Measurements from ENCODE around the gene FUCA2.

FUCA2 gene, protein sequence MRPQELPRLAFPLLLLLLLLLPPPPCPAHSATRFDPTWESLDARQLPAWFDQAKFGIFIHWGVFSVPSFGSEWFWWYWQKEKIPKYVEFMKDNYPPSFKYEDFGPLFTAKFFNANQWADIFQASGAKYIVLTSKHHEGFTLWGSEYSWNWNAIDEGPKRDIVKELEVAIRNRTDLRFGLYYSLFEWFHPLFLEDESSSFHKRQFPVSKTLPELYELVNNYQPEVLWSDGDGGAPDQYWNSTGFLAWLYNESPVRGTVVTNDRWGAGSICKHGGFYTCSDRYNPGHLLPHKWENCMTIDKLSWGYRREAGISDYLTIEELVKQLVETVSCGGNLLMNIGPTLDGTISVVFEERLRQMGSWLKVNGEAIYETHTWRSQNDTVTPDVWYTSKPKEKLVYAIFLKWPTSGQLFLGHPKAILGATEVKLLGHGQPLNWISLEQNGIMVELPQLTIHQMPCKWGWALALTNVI

DNA sequence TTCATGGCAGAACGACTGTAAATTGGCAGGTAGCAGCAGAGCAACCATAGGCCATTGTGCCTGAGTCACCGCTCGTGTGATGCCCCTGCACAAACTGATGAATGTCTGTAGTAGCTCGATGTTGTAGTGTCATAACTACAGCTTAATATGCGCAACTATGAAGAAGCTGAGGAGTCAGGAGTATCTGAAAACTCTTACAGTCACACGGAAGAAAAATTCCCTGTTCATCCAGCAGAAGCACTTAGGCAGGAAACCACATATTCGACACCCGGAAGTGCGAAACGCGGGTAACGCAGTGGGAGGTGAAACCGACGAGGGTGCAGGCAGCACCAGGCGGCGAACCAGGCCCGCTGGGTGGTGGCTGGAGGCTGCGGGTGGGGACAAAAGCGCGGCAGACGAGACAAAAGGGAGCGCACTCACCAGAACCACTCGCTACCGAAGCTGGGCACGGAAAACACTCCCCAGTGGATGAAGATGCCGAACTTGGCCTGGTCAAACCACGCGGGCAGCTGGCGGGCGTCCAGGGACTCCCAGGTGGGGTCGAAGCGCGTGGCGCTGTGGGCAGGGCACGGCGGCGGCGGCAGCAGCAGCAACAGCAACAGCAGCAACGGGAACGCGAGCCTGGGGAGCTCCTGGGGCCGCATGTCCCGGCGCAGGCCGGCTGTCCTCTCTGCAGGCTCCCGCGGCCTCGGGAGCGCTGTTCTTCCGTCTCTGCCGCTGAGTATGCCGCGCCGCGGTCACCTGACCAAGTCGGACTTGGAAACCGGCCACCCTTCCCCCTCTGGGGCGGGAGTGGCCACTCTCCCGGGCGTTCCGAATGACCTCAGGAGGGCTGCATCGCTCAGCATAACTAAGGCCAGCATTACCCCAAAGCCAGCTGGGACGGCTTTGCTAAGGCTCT lies at the start of gene FUCA2:
Gene FUCA2, minus strand, starts transcription at position 730 of the 901 bp plus-strand sequence. Its CDS starts 86 bp downstream, at position 644.
- Histone ChIP-seq H3K9me3 (ENCODE audit: low read length) (no peaks in the 10 kb centered on the region), H3K27me3 (ENCODE audit: insufficient read depth, low read length) (no peaks in the 10 kb centered on the region), H3K4me1 (ENCODE audit: insufficient read depth, low read length) (peaks cover 7% of the 10 kb centered on the region), H3K36me3 (ENCODE audit: insufficient read depth, low read length) (peaks cover 26% of the 10 kb centered on the region), H3K4me3 (ENCODE audit: low read length) (peak within 1 kb of the TSS; percentile 57), H2AFZ (ENCODE audit: low read depth, low read length) (peak within 1 kb of the TSS; percentile 44)

DNA sequence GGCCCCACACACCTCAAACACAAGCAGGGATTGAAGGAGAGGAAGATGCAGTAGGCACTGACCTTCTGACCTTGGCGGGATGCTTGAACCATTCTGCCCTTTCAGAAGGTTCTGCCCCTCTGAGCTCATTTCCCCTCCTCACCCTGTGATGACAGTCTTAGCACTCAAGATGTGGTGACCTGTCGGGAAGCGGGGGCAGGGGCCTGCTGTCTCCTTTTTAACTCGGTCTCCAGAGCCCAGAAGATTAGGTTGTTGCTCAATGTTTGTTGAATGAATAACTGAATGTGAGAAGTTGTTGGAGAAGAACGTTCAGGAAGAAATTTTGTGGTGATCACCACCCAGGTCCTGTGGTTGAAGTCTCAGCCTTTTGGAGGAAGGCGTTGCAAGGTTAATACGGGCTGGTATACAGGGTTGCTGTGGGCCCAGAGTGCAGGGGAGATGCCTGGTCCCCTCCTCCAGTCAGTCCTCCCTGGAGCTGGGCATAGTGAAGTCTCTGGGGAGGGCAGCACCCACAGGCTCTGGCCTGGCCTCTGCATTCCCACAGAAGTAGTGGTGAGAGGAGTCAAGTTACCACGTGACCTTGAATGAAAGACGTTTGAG lies 49.7 kb upstream of the FUCA2 start:
- no peaks in the 10 kb centered on the region for H3K4me1 ChIP-seq (ENCODE audit: insufficient read depth, low read length)
- H2AFZ ChIP-seq (ENCODE audit: low read depth, low read length), result no peak overlapping the region

GRCh38 chr6:143559051-143559660 lies 47.6 kb upstream of the FUCA2 start:
- Histone ChIP-seq H2AFZ (ENCODE audit: low read depth, low read length) (no peak overlapping the region), H3K4me3 (ENCODE audit: low read length) (no peak overlapping the region), H3K36me3 (ENCODE audit: insufficient read depth, low read length) (no peaks in the 10 kb centered on the region), H3K27me3 (ENCODE audit: insufficient read depth, low read length) (no peaks in the 10 kb centered on the region), H3K9me3 (ENCODE audit: low read length) (no peaks in the 10 kb centered on the region), H3K4me1 (ENCODE audit: insufficient read depth, low read length) (no peaks in the 10 kb centered on the region)

More for the DNA sequence above, 49.7 kb upstream of the FUCA2 start:
- no peaks in the 10 kb centered on the region for H3K36me3 ChIP-seq (ENCODE audit: insufficient read depth, low read length)
- H3K27me3 ChIP-seq (ENCODE audit: insufficient read depth, low read length), result no peaks in the 10 kb centered on the region
- H3K4me3 ChIP-seq (ENCODE audit: low read length), result no peak overlapping the region
- H3K9me3 ChIP-seq (ENCODE audit: low read length), result no peaks in the 10 kb centered on the region

GRCh38 chr6:143556529-143556928 lies 45.0 kb upstream of the FUCA2 start:
- Histone ChIP-seq H2AFZ (ENCODE audit: low read depth, low read length) (no peak overlapping the region), H3K4me3 (ENCODE audit: low read length) (no peak overlapping the region), H3K9me3 (ENCODE audit: low read length) (no peaks in the 10 kb centered on the region), H3K4me1 (ENCODE audit: insufficient read depth, low read length) (no peaks in the 10 kb centered on the region), H3K27me3 (ENCODE audit: insufficient read depth, low read length) (no peaks in the 10 kb centered on the region), H3K36me3 (ENCODE audit: insufficient read depth, low read length) (no peaks in the 10 kb centered on the region)

DNA sequence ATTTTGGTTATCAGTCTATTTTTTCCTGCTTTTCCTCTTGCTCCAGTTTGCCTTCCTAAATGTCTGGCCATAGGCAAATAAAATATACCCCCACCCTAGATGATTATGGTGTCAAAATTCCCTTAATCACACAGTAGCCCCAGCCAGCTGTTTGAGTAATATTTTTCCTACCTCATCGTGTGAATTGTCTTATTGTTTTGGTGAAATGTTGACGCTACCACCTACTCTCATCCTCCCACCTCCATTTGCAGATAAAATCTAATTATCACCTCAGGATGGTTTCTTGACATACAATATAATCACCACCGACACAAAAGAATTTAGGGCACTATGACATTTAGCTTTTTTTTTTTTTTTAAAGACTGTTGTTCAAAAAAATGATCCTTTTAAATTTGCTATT lies 44.1 kb upstream of the FUCA2 start:
- Histone ChIP-seq H3K9me3 (ENCODE audit: low read length) (no peaks in the 10 kb centered on the region), H3K36me3 (ENCODE audit: insufficient read depth, low read length) (no peaks in the 10 kb centered on the region), H3K27me3 (ENCODE audit: insufficient read depth, low read length) (no peaks in the 10 kb centered on the region), H3K4me1 (ENCODE audit: insufficient read depth, low read length) (no peaks in the 10 kb centered on the region), H3K4me3 (ENCODE audit: low read length) (no peak overlapping the region), H2AFZ (ENCODE audit: low read depth, low read length) (no peak overlapping the region)

GRCh38 chr6:143555071-143555492 lies 43.6 kb upstream of the FUCA2 start:
- Histone ChIP-seq H3K4me1 (ENCODE audit: insufficient read depth, low read length) (no peaks in the 10 kb centered on the region), H3K4me3 (ENCODE audit: low read length) (no peak overlapping the region), H3K27me3 (ENCODE audit: insufficient read depth, low read length) (no peaks in the 10 kb centered on the region), H3K9me3 (ENCODE audit: low read length) (no peaks in the 10 kb centered on the region), H2AFZ (ENCODE audit: low read depth, low read length) (no peak overlapping the region), H3K36me3 (ENCODE audit: insufficient read depth, low read length) (no peaks in the 10 kb centered on the region)

GRCh38 chr6:143553337-143553736 lies 41.8 kb upstream of the FUCA2 start:
- Histone ChIP-seq H3K36me3 (ENCODE audit: insufficient read depth, low read length) (no peaks in the 10 kb centered on the region), H2AFZ (ENCODE audit: low read depth, low read length) (no peak overlapping the region), H3K4me1 (ENCODE audit: insufficient read depth, low read length) (no peaks in the 10 kb centered on the region), H3K9me3 (ENCODE audit: low read length) (no peaks in the 10 kb centered on the region), H3K4me3 (ENCODE audit: low read length) (no peak overlapping the region), H3K27me3 (ENCODE audit: insufficient read depth, low read length) (no peaks in the 10 kb centered on the region)

- no peaks in the 10 kb centered on the region for H3K36me3 ChIP-seq (ENCODE audit: insufficient read depth, low read length)
- no peak overlapping the region for H3K4me3 ChIP-seq (ENCODE audit: low read length)
- no peak overlapping the region for H2AFZ ChIP-seq (ENCODE audit: low read depth, low read length)
- no peaks in the 10 kb centered on the region for H3K4me1 ChIP-seq (ENCODE audit: insufficient read depth, low read length)
- H3K9me3 ChIP-seq (ENCODE audit: low read length), result no peaks in the 10 kb centered on the region
- no peaks in the 10 kb centered on the region for H3K27me3 ChIP-seq (ENCODE audit: insufficient read depth, low read length)
Measured at GRCh38 chr6:143549949-143550268, 38.4 kb upstream of the FUCA2 start.

DNA sequence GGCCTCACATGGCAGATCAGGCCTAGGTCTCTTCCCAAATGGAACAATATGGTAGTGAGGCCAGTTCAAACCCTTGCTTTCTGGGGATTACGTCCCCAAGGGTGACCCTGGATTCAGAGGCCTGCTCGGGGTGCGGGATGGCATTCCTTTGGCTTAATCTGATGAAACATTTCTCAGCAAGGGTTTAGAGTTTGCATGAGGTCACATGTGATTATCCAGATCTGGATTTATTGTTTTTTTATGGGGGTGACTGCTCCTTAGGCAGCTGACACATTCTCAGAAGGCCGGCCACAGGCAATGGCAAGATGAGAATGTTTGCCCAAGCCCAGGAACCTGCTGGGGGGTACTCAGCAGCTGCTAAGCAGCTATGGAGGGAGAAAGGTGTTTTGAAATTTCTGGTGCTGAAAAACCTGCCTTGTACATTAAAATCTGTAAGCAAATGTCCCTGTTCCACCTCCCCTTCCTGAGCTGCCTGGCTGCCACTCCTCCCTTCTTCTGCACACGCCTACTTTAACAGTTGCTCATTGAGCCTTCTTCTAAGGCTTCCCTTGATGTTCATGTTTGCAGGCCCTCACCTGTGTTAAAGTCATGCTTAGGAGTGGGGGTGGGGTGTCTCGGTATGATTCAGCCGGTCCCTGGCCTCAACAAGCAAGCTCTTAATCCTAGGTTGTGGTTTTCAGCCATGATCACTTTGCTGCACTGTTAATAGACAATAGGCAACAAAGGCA lies 37.9 kb upstream of the FUCA2 start:
- no peaks in the 10 kb centered on the region for H3K9me3 ChIP-seq (ENCODE audit: low read length)

GRCh38 chr6:143546599-143546998 lies 35.1 kb upstream of the FUCA2 start:
- Histone ChIP-seq H3K9me3 (ENCODE audit: low read length) (no peaks in the 10 kb centered on the region), H3K4me1 (ENCODE audit: insufficient read depth, low read length) (peaks cover 11% of the 10 kb centered on the region), H3K27me3 (ENCODE audit: insufficient read depth, low read length) (no peaks in the 10 kb centered on the region), H2AFZ (ENCODE audit: low read depth, low read length) (no peak overlapping the region), H3K36me3 (ENCODE audit: insufficient read depth, low read length) (no peaks in the 10 kb centered on the region), H3K4me3 (ENCODE audit: low read length) (no peak overlapping the region)

More for the DNA sequence above, 37.9 kb upstream of the FUCA2 start:
- H3K4me3 ChIP-seq (ENCODE audit: low read length), result no peak overlapping the region
- no peak overlapping the region for H2AFZ ChIP-seq (ENCODE audit: low read depth, low read length)
- no peaks in the 10 kb centered on the region for H3K27me3 ChIP-seq (ENCODE audit: insufficient read depth, low read length)
- H3K4me1 ChIP-seq (ENCODE audit: insufficient read depth, low read length), result peaks cover under 1% of the 10 kb centered on the region
- no peaks in the 10 kb centered on the region for H3K36me3 ChIP-seq (ENCODE audit: insufficient read depth, low read length)

- H3K27me3 ChIP-seq (ENCODE audit: insufficient read depth, low read length), result no peaks in the 10 kb centered on the region
- no peaks in the 10 kb centered on the region for H3K36me3 ChIP-seq (ENCODE audit: insufficient read depth, low read length)
- peaks cover 11% of the 10 kb centered on the region for H3K4me1 ChIP-seq (ENCODE audit: insufficient read depth, low read length)
- H3K9me3 ChIP-seq (ENCODE audit: low read length), result no peaks in the 10 kb centered on the region
- H2AFZ ChIP-seq (ENCODE audit: low read depth, low read length), result no peak overlapping the region
- H3K4me3 ChIP-seq (ENCODE audit: low read length), result no peak overlapping the region
Measured at GRCh38 chr6:143545976-143546547, 34.5 kb upstream of the FUCA2 start.

DNA sequence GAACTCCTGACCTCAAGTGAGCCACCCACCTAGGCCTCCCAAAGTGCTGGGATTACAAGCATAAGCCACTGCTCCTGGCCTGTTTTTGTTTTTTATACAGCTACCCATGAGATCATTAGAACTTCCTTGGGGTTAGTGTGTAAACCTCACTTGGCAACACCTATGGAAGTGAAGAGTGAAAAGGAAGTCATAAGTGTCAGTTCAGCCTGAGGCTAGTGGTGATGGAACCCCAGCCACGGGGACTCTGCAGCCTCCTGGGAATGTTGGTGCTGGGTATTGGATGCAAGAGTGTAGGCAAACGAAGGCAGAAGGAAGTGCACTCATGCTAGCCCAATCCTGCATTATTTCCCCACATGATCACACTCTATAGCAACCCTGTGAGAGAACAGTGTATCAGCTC lies 33.6 kb upstream of the FUCA2 start:
- Histone ChIP-seq H3K4me1 (ENCODE audit: insufficient read depth, low read length) (peaks cover 11% of the 10 kb centered on the region), H3K9me3 (ENCODE audit: low read length) (no peaks in the 10 kb centered on the region), H3K36me3 (ENCODE audit: insufficient read depth, low read length) (no peaks in the 10 kb centered on the region), H3K27me3 (ENCODE audit: insufficient read depth, low read length) (no peaks in the 10 kb centered on the region), H3K4me3 (ENCODE audit: low read length) (no peak overlapping the region), H2AFZ (ENCODE audit: low read depth, low read length) (no peak overlapping the region)

All from neuron (in vitro differentiated cells).